Measurements from ENCODE around the gene TIMM50.

DNA sequence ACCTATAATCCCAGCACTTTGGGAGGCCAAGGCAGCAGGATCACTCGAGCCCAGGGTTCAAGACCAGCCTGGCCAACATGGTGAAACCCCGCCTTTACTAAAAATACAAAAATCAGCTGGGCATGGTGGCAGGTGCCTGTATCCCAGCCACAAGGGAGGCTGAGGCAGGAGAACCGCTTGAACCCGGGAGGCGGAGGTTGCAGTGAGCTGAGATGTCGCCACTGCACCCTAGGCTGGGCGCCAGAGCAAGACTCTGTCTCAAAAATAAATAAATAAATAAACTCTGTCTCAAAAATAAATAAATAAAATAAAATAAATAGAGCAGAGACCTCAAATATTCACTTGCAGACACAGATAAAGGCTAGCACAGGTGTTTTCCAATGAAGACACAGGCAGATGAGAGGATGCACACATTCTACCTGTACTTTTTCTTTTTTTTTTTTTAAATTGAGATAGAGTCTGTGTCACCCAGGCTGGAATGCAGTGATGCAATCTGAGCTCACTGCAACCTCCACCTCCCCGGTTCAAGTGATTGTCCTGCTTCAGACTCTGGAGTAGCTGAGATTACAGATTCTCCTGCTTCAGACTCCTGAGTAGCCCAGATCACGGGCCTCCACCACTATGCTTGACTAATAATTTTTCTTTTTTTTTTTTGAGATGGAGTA is 42.2 kb upstream of the TIMM50 start:
- no peak for TF ChIP-seq POLR2A (IDR thresholded peaks at IDR 0.05)
- TF ChIP-seq, protein P1, sequence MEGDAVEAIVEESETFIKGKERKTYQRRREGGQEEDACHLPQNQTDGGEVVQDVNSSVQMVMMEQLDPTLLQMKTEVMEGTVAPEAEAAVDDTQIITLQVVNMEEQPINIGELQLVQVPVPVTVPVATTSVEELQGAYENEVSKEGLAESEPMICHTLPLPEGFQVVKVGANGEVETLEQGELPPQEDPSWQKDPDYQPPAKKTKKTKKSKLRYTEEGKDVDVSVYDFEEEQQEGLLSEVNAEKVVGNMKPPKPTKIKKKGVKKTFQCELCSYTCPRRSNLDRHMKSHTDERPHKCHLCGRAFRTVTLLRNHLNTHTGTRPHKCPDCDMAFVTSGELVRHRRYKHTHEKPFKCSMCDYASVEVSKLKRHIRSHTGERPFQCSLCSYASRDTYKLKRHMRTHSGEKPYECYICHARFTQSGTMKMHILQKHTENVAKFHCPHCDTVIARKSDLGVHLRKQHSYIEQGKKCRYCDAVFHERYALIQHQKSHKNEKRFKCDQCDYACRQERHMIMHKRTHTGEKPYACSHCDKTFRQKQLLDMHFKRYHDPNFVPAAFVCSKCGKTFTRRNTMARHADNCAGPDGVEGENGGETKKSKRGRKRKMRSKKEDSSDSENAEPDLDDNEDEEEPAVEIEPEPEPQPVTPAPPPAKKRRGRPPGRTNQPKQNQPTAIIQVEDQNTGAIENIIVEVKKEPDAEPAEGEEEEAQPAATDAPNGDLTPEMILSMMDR (IDR thresholded peaks at IDR 0.05), result no peak

Measured in testis (tissue), 2 donors.